Anterior cingulate cortex (tissue), 58 donors: ENCODE data around the gene CHRM5.

ENCODE experiments used
- DNase-seq, 58 donors: peaks; one replicate each; lab custom pipeline; 2025; lab: John Stamatoyannopoulos, UW

The CHRM5 gene, protein sequence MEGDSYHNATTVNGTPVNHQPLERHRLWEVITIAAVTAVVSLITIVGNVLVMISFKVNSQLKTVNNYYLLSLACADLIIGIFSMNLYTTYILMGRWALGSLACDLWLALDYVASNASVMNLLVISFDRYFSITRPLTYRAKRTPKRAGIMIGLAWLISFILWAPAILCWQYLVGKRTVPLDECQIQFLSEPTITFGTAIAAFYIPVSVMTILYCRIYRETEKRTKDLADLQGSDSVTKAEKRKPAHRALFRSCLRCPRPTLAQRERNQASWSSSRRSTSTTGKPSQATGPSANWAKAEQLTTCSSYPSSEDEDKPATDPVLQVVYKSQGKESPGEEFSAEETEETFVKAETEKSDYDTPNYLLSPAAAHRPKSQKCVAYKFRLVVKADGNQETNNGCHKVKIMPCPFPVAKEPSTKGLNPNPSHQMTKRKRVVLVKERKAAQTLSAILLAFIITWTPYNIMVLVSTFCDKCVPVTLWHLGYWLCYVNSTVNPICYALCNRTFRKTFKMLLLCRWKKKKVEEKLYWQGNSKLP

DNA sequence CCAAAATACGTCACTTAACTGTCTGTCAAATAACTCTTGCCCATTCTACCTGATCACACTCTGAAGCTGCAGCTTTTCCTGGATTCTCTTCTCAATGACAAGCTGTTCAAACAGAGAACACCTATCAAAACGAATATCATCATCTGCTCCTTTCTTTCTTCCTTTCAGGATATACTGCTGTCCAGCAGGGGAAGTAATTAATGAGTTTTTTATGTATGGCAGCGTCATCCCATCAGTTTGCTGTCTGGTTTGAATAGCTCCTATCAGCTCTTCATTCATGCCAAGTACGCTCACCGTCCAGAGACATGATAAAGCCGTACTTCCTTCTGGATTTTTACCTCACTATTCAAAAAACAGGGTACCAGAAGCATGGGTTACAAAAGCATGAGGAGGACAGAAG, at the start of gene CHRM5:
TSS of gene CHRM5 (plus strand) at position 274 of the 400 bp plus-strand sequence. CDS start 94,221 bp downstream, outside the sequence.
- DNase-seq, result no peak

DNA sequence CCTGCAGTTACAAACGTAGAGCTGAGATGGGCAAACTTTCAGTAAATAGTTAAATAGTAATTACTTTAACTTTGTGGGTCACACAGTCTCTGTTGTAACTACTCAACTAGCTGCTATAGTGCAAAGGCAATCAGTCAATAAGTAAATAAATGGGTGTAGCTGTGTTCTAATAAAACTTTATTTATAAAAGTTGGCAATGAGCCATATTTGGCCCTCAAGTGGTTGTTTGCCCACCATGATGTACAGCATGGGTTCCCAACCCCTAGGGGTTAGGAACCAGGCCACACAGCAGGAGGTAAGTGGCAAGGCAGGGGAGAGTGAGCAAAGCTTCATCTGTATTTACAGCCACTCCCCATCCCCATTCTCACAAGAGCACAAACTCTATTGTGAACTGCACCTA, 44.9 kb upstream of the CHRM5 start:
- DNase-seq, result no peak

DNA sequence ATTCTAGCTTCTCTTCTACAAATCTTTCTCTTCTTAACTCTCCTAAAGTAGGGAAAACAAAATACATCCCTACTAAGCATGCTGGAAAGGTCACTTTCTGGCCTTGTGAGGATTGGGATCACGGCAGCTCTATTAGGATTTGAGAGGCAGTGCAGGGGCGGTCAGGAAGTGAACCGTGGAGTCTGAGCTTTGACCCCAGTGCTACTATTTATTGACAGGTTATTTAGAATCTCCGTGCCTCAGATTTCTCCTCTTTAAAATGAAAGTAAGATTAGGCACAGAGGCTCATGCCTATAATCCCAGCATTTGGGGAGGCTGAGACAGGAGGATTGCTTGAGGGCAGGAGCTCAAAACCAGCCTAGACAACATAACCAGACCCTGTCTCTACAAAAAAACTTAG, 42.0 kb upstream of the CHRM5 start:
- DNase-seq, result no peak

DNA sequence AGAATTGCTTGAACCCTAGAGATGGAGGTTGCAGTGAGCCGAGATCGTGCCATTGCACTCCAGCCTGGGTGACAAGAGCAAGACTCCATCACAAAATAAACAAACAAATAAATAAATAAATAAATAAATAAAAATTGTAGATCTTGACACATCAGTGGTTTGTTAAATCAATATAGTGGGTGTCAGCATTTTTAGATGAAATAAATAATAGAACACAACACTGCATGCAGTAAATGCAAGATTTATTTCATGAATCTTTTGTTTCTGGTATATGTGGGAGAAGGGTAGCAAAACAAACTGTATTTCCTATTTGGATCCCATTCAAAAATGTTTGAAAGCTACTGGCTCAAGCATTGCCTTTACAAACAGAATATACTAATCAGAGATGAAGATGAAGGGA, 35.6 kb upstream of the CHRM5 start:
- no peak for DNase-seq

DNA sequence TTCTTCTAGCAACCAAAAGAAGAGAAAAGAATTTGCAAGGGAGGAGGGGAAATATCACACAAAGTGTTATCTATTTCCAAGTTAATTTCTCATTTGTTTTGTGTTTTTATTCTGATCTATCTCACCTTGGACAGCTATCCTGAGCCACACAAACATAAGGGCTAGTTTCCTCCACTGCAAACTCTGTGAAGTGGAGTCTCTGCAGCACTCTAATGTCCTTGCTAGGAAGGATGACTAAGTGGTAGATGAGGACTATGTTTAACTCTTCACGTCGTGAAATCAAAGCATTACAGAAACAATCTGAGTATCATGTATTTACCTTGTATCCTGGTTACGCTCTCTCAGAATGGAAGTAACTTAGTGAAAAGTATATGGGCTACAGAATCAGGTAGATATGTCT, 33.9 kb upstream of the CHRM5 start:
- no peak for DNase-seq

DNA sequence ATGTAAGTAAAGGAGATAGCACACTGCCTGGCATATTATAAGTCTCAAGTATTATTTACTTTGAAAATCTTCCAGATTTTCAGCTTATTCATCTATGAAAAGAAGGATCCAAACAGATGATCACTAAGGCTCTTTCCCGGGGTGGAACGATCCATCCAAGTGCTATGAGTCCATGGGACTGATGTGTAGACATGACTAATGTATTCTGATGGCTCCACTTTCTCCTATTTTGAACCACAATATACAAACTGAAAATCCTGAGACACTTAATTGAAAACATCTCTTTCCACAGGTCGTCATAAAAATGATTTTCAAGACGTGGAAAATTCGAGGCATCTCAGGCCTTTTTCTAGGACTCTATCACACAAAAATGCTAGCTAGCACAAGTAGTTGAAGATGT, 33.4 kb upstream of the CHRM5 start:
- DNase-seq, result no peak

DNA sequence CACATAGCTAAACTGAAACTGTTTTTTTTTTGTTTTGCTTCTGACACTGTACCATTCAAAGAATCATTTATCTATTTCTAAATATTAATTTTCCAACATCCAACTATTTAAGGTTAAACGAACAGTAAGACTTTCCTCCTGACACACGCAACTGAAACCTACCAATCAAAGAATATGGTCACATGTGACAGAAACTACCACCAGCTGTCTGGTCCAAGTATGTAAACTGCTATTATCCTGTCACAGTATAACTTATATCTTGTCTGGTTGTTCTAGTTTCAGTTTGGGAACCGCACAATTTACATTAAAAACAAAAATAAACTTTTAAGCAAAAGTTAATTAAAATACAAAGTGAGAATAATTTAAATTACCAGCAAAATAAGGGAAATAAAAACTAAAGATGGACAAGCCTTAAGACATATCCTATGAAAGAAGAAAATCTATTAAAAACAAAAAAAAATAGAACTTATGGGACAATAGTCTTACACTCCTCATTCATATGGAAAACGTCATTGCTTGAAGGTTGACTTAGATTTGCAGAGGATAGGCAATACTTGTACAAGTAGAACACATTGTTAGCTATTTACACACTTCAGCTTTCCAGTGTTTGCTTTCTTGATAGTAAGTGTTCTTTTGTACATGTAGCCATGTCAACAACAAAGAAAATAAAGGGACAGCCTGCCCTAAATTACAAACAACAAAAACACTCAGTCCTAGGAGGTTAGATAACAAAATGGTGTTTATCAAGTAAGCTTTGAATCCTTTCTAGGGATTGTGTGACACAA, 26.8 kb upstream of the CHRM5 start:
- DNase-seq, result no peak

DNA sequence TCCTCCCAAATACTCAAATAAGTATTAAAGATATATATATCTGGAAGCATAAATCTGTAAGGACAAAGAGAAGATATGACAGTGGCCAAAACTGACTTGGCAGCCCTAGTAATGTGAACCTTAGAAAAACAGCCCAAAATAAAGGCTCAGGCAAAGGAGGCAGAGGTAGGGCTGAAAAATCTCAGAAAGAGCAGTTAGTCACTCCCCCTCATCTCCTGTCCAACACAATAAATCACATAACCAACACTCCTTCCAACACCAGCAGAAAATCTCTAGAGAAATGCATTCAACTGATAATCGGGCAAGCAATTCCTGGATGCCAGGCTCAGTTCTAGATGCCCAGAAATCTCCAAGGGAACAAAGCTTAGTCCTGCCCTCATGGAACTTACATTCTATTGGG, 22.1 kb upstream of the CHRM5 start:
- DNase-seq, result no peak

DNA sequence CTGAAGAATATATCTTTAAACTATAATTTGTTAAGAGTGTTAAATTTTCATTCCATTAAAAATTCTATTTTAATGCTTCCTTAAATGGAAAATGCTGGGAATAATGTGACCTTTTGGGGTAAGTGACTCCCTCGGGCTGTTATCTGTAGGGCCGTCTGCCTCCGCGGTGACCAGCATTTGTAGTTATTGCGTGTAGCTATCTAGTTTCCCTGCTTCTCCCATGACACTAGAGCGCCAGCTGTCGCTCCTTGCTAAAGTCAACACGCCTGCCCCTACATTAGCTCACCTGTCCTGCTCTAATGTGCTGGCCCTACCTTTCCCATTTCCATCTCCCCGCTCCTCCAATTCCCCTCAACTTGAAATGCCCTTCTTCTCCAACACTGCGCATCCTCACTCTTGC, 12.4 kb upstream of the CHRM5 start:
- no peak for DNase-seq

DNA sequence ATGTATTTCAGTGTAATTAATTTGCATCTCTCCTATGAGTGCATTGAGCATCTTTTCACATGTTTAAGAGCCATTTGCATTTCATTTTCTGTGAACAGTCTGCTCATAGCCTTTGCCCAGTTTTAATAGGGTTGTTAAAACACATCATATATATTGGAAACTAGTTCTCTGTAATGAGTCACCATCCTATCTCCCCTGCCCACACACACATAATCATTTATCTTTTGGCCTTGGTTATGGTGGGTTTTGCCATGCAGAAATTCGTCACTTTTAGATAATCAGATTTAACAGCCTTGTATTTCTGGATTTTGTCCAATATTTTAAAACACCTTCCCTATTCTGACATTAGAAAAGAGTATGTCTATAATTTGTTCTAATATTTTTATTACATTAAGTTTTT, 11.9 kb upstream of the CHRM5 start:
- DNase-seq, result no peak

DNA sequence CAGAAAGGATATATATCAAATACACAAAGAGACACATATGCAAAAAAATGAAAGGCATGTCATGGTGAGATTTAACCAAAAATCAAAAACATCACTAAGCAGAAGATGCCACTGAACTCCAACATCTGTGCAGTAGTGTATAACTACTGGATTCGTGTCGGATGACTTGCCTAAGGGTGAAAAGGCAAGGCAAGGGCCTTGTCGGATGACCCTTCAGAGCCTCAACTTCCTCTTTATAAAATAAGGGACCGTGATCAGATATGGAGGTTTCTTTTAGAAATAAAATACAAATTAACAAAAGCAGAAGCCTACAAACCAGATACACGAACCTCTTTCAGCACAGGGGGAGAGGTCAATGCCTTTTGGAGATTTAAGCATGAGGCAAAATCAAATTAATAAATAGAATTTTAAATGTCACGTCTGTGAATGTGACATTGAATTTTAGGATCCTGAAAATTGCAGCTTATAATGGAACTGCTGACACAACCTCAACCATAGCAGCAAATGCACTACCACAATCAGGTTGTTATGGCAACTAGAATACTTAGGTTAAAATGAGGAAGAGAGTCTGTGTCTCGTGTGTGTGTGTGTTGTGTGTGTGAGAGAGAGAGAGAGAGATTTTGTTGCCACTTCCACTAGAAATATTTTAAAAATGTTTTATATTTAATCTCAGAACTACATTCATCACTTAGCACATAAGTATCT, 8.3 kb upstream of the CHRM5 start:
- no peak for DNase-seq

DNA sequence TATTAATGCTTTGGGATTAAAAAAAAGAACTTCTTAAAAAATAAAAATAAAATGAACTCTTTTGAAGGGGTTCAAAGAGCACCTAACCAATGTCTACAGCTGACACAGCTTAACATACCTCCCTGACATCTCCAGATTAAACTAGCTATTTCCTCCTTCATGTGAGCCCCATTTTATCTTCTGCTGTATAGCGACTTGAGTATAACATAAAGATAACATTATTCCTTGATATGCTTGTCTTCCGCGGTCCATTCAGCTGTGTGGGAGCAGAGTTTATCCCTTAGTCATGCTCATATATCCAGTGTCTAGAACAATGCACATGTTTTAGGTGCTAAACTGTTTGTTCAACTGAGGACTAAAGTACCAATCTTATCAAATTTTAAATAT, 7.8 kb upstream of the CHRM5 start:
- no peak for DNase-seq

DNA sequence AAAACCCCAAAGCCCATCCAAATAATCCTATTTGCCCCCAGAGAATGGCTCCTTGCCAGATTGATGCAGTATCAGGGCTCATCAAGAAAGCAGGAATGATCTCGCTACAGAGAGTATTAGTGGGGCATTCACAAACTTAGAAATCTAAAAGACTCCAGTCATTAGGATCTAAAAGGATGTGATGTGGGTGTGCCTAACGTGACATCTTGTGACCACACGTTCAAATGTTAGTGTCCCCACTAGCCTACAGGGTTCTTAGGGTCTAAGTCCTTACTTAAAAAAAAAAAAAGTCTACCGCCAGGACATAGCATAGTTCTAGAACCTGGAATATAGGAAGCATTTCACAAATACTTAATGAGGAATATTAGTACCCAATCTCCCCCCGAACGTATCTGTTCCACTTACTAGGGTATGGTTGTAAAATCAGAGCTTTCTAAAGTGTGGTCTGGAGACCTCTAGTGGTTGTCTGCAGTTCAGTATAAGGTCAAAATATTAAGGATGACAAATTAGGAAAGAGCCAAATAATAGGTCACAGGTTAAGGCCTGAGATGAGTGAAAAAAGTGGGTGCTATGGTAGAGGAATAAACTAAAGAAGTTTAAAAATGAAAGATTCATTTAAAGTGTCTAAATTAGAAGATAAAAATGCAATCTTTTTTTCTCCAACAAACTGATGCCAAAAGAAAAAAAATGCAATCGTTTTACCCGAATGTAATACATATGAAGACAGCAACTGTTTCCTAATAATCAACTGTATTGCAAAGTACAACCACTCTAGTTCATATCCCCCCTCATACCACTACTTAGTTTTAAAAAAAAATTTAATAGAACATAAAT, 4.2 kb upstream of the CHRM5 start:
- no peak for DNase-seq

DNA sequence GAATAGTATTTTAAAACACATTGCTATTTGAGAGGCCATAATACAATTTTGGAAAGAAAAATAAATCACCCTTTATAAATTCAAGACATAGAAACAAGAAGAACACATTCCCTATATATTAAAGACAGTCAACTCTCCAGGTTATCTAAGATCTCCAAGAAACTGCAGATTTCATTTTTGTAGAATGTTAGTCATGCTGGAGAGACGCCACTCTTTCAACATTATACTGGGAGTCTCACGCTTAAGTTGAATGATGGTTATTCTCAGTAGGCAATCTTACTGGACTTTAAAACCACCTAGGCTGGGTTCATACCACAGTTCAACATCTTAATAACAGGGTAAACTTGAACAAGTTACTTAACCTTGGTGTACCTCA, 3.6 kb upstream of the CHRM5 start:
- no peak for DNase-seq

DNA sequence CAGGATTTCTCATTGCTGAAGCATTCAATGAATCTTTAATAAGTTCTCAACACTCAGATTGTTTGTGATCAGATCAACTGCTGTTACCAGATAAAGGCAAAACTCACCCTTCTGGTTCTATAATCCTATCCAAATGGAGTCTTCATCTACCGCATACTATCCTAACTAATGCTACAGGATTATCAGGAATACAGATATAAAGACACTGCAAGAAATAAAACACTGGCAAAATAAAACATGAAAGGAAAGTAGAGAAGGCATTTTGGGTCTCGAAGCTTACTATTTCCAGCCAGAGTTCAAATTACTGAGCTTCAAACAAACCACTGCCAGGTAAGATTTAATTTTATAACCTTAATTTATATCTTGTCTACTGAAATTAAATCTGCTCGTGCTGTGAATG, 524 bp downstream of the CHRM5 start:
- DNase-seq, result no peak

DNA sequence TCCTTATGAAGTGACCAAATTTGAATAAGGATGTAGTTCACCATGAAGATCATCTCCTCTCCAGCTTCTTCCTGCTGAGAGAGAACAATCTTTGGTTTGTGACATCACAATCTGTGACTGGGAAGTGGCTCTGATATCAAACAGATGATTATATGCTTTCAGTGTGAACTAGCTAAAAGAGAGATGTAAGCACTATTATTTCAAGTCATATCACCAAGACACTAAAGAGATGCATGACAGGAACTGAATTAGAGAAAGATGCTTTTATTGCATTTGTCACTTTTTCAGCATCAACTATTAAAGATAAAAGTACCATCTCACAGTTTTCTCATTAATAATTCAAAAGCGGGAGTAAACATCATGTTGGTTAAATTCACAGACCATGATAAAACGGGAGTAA, 3.5 kb downstream of the CHRM5 start:
- DNase-seq, result no peak

DNA sequence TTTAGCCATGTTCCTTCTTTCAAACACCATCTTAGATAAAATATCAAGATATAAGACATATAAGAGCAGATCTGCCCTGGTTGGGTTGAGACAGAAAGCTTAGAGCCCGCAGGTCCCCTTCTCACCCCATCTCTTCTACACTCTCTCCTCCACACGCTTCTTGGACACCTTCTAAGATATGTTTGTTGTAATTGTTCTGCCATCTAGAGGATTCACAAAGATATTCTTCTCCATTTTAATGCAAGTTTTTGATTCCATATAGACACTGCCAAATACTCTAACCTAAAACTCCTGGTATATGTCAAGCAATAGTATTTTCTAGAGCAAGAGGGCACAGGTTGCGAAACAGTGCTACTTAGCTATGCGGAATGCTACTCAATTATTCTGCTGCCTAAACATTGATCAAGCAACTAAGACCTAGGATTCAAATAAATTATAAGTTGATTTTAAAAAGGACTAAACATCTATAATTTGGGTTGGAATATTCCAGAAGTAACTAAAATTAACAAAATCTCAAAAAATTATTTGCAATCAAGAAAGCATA, 6.8 kb downstream of the CHRM5 start:
- no peak for DNase-seq

DNA sequence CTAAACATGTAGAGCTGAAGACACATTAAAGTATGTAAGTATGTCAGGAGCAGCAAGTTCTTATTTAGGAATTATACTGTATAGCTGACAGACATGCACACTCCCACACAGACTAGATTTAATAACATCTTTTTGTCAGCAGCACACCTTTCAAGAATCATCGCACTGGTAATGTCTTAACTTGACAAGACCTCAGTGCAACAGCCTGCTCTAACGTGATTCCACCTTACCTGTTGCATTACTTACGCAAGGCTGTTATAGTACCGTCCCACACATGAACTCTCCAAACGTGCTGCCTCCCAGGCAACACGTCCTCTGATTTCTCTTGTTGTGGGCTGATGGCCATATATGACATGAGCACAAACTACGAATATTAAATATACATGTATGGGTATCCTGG, 11.9 kb downstream of the CHRM5 start:
- no peak for DNase-seq

DNA sequence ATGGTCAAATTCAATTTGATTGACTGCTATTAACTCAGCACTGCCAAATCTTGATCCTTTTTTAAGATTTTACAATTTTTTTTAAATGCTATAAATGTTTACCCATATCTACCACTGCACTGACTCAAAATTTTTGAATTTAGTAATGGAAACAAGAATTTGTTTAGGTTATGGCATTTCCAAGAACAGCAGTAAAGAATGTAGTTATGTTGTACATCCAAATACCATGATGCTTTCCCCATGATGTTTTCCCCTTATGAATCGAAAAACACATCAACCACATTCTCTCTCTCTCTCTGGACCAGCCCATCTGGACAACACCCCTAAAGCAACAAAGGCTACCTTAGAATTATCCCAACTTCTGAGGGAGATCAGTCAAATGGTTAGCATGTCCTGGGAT, 14.2 kb downstream of the CHRM5 start:
- no peak for DNase-seq

DNA sequence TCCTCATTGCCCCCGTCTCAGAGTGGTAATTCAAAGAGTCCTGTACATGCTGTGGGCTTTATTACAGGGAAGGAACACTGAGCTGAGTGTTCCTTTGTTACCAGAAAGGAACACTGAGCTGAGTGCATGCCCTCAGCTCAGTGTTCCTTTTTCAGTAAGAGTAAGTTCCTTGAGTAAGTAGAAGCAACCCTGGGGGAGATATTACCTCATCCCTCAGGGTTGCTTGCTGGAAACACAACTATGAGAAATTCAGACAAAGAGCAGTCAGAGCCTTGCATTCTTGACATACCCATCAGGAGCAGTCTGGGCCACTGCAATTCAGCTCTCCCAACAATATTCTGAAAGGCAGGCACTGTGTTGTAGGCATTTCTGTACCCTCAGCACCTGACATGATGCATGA, 17.0 kb downstream of the CHRM5 start:
- peak in 6 of 58 donors; percentile 9 to 56 (median 17) for DNase-seq
